Suprapubic skin (tissue), 3 donors: Measurements from ENCODE around the gene TTLL5.

Experiments used
- CTCF ChIP-seq, 2 donors: fragments of 200-600 bp in 1 of 2; fragments of 450-650 bp in 1 of 2; sonication (generic) in 1 of 2; IDR thresholded peaks; one replicate each; pipeline ENCODE4 v1.5.1; 2016 to 2019; ENCODE audit warnings: antibody characterized with exemption in 2 of 2, mild to moderate bottlenecking in 1 of 2, moderate library complexity in 1 of 2
- EP300 ChIP-seq: sonication (generic); formaldehyde crosslinking; IDR thresholded peaks from one replicate; pipeline ENCODE4 v1.6.1; 2017; ENCODE audit warnings: antibody characterized with exemption
- POLR2A ChIP-seq, 2 donors: fragments of 450-650 bp; IDR thresholded peaks; one replicate each; pipeline ENCODE4 v1.6.1; 2017; ENCODE audit warnings: antibody characterized with exemption in 2 of 2, mild to moderate bottlenecking in 2 of 2, moderate library complexity in 2 of 2

GRCh38 chr14:75742867-75743266 is 81.8 kb downstream of the TTLL5 start:
- TF ChIP-seq CTCF (IDR thresholded peaks at IDR 0.05) (no peak), POLR2A (IDR thresholded peaks at IDR 0.05) (no peak), EP300 (no peak)
